Measurements from ENCODE around the gene TMPRSS13. TPM values are rescaled to one million over a fixed set of nuclear protein-coding genes. Genes with fewer than 3 reads are reported as not detected.

TMPRSS13 gene
- total RNA-seq, 1 donor from 2014 or later, result not detected

DNA sequence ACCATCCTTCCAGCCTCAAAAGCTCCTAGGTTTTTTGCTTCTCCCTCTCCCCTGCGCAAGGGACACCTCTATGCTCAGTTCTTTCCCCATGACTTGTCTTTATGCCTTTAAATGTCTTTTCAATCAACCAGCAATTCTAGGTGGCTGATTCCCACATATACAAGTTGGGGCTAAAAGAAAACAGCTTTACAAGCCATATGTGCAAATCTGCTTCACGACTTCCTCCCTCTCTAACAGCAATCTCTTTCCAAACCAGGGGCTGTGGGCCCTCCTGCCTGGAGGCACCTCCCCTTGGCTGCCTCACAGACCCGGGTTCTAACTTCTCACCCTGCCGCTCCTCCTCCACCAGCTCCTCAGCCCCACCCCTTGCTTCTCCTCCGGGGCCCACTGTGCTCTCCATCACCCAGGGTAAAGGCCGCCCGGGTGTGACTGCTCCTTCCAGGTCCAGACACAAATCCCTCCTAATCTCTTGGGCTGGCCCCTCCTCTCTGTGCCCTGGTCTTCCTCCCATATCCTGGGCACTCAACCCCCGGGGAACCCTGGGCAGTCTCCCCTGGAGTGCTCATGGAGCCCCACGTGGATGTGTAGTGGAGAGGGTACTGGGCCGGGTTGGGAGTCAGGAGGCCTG lies 14.1 kb downstream of the TMPRSS13 start:
- peaks cover 40% of the 10 kb centered on the region for H3K27me3 Mint-ChIP-seq (ENCODE audit: unreplicated experiment)
- H3K4me3 Mint-ChIP-seq (ENCODE audit: unreplicated experiment), result no peak overlapping the region
- TF ChIP-seq, protein P1, sequence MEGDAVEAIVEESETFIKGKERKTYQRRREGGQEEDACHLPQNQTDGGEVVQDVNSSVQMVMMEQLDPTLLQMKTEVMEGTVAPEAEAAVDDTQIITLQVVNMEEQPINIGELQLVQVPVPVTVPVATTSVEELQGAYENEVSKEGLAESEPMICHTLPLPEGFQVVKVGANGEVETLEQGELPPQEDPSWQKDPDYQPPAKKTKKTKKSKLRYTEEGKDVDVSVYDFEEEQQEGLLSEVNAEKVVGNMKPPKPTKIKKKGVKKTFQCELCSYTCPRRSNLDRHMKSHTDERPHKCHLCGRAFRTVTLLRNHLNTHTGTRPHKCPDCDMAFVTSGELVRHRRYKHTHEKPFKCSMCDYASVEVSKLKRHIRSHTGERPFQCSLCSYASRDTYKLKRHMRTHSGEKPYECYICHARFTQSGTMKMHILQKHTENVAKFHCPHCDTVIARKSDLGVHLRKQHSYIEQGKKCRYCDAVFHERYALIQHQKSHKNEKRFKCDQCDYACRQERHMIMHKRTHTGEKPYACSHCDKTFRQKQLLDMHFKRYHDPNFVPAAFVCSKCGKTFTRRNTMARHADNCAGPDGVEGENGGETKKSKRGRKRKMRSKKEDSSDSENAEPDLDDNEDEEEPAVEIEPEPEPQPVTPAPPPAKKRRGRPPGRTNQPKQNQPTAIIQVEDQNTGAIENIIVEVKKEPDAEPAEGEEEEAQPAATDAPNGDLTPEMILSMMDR (IDR thresholded peaks at IDR 0.05), result no peak

GRCh38 chr11:117914398-117914761 lies 14.8 kb downstream of the TMPRSS13 start:
- Mint-ChIP-seq H3K27me3 (ENCODE audit: unreplicated experiment) (peaks cover 40% of the 10 kb centered on the region), H3K4me1 (ENCODE audit: unreplicated experiment) (no peaks in the 10 kb centered on the region), H3K36me3 (ENCODE audit: unreplicated experiment) (no peaks in the 10 kb centered on the region), H3K4me3 (ENCODE audit: unreplicated experiment) (no peak overlapping the region), H3K27ac (ENCODE audit: unreplicated experiment) (no peak overlapping the region), H3K9me3 (ENCODE audit: unreplicated experiment) (no peaks in the 10 kb centered on the region)
- no peak for DNase-seq (ENCODE audit: extremely low spot score, unreplicated experiment)
- TF ChIP-seq, protein P1 (IDR thresholded peaks at IDR 0.05), result no peak

More for the DNA sequence above, 14.1 kb downstream of the TMPRSS13 start:
- Mint-ChIP-seq H3K9me3 (ENCODE audit: unreplicated experiment) (no peaks in the 10 kb centered on the region), H3K36me3 (ENCODE audit: unreplicated experiment) (no peaks in the 10 kb centered on the region), H3K4me1 (ENCODE audit: unreplicated experiment) (no peaks in the 10 kb centered on the region), H3K27ac (ENCODE audit: unreplicated experiment) (no peak overlapping the region)
- DNase-seq (ENCODE audit: extremely low spot score, unreplicated experiment), result no peak

DNA sequence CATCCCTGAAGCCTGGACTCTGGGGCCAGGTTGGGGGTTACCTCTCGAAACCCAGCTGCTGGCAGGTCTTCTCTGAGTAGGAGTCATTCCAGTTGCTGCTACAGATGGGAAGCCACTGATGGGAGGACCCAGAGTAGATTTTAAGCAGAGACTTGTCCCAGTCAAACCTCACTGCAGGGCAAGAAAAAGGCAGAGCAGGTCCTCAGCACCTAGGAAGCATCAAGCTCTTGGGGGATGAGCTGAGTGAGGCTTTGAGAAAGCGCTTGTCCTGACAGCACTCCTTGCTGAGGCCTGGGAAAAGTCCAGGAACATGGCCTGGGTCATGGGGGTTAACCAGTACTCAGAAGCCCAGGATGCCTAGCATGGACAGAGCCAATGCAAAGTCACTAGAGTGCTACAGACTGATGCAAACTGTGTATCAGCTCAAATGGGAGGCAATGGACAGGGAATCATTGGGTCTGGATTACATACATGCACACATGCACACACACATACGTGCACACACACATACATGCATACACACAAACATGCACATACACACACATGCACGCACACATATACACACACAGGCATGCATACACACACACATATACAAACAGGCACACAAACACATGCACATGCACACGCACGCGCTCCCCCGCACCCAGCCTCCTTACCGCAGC lies 15.3 kb downstream of the TMPRSS13 start:
- Mint-ChIP-seq H3K36me3 (ENCODE audit: unreplicated experiment) (no peaks in the 10 kb centered on the region), H3K9me3 (ENCODE audit: unreplicated experiment) (no peaks in the 10 kb centered on the region), H3K27ac (ENCODE audit: unreplicated experiment) (no peak overlapping the region), H3K4me1 (ENCODE audit: unreplicated experiment) (no peaks in the 10 kb centered on the region), H3K27me3 (ENCODE audit: unreplicated experiment) (peaks cover 40% of the 10 kb centered on the region), H3K4me3 (ENCODE audit: unreplicated experiment) (no peak overlapping the region)
- DNase-seq (ENCODE audit: extremely low spot score, unreplicated experiment), result no peak
- TF ChIP-seq, protein P1 (IDR thresholded peaks at IDR 0.05), result no peak

GRCh38 chr11:117912497-117912896 lies 16.7 kb downstream of the TMPRSS13 start:
- no peak for DNase-seq (ENCODE audit: extremely low spot score, unreplicated experiment)
- TF ChIP-seq, protein P1 (IDR thresholded peaks at IDR 0.05), result no peak
- H3K36me3 Mint-ChIP-seq (ENCODE audit: unreplicated experiment), result no peaks in the 10 kb centered on the region
- no peak overlapping the region for H3K4me3 Mint-ChIP-seq (ENCODE audit: unreplicated experiment)
- no peak overlapping the region for H3K27ac Mint-ChIP-seq (ENCODE audit: unreplicated experiment)
- no peaks in the 10 kb centered on the region for H3K9me3 Mint-ChIP-seq (ENCODE audit: unreplicated experiment)
- H3K4me1 Mint-ChIP-seq (ENCODE audit: unreplicated experiment), result peaks cover 4% of the 10 kb centered on the region
- H3K27me3 Mint-ChIP-seq (ENCODE audit: unreplicated experiment), result peaks cover 40% of the 10 kb centered on the region

DNA sequence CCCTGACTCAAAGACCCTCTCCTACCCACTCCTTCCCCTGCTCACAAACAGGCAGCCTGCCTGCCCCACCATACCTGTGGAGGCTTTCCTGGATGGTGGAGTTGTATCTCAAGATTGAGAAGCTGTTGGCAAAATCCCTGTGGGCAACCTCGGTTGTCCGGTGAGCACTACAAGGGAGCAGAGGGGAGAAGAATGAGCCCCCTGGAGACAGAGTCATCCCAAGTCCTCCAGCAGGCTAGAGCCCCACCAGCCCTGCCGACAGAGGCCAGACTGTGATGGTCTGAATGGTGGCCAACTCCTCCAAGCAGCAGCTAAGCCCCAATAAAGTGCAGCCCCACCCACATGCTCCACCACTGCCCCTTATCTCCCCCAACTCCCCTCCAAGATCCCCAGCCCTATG lies 17.5 kb downstream of the TMPRSS13 start:
- Mint-ChIP-seq H3K27me3 (ENCODE audit: unreplicated experiment) (peaks cover 40% of the 10 kb centered on the region), H3K27ac (ENCODE audit: unreplicated experiment) (no peak overlapping the region), H3K4me3 (ENCODE audit: unreplicated experiment) (no peak overlapping the region), H3K9me3 (ENCODE audit: unreplicated experiment) (no peaks in the 10 kb centered on the region), H3K4me1 (ENCODE audit: unreplicated experiment) (peaks cover 6% of the 10 kb centered on the region), H3K36me3 (ENCODE audit: unreplicated experiment) (no peaks in the 10 kb centered on the region)
- TF ChIP-seq, protein P1 (IDR thresholded peaks at IDR 0.05), result no peak
- no peak for DNase-seq (ENCODE audit: extremely low spot score, unreplicated experiment)

All from osteocyte (in vitro differentiated cells).